T follicular helper cell (primary cell): ENCODE measurements around the gene USP6NL.

ENCODE experiments used
- DNase-seq: peaks from one replicate; pipeline ENCODE4 v3.0.0-alpha.2; 2020; ENCODE audit warnings: low read depth

The USP6NL gene

GRCh38 chr10:11551104-11551503 lies 60.3 kb downstream of the USP6NL start:
- DNase-seq: no peak

- DNase-seq: no peak
Observed at GRCh38 chr10:11548768-11549099, 62.7 kb downstream of the USP6NL start.

GRCh38 chr10:11548065-11548767 lies 63.2 kb downstream of the USP6NL start:
- no peak for DNase-seq

GRCh38 chr10:11546581-11546980 lies 64.9 kb downstream of the USP6NL start:
- DNase-seq: no peak

- no peak for DNase-seq
Observed at GRCh38 chr10:11541296-11541695, 70.2 kb downstream of the USP6NL start.

GRCh38 chr10:11539191-11539868 lies 72.1 kb downstream of the USP6NL start:
- no peak for DNase-seq

- DNase-seq: no peak
Observed at GRCh38 chr10:11538834-11539190, 72.6 kb downstream of the USP6NL start.

GRCh38 chr10:11536228-11536627 lies 75.2 kb downstream of the USP6NL start:
- no peak for DNase-seq

- no peak for DNase-seq
Observed at GRCh38 chr10:11535346-11535959, 76.0 kb downstream of the USP6NL start.

- DNase-seq: no peak
Observed at GRCh38 chr10:11533328-11533781, 78.1 kb downstream of the USP6NL start.

GRCh38 chr10:11532306-11532705 lies 79.1 kb downstream of the USP6NL start:
- no peak for DNase-seq

- DNase-seq: no peak
Observed at GRCh38 chr10:11530806-11531205, 80.6 kb downstream of the USP6NL start.

GRCh38 chr10:11529276-11529903 lies 82.1 kb downstream of the USP6NL start:
- DNase-seq: no peak

- no peak for DNase-seq
Observed at GRCh38 chr10:11528286-11528685, 83.2 kb downstream of the USP6NL start.

GRCh38 chr10:11527691-11528255 lies 83.7 kb downstream of the USP6NL start:
- no peak for DNase-seq

GRCh38 chr10:11527068-11527467 lies 84.4 kb downstream of the USP6NL start:
- no peak for DNase-seq

- DNase-seq: no peak
Observed at GRCh38 chr10:11525503-11525902, 85.9 kb downstream of the USP6NL start.

GRCh38 chr10:11522821-11523245 lies 88.6 kb downstream of the USP6NL start:
- DNase-seq: no peak

- DNase-seq: no peak
Observed at GRCh38 chr10:11521860-11522259, 89.6 kb downstream of the USP6NL start.

GRCh38 chr10:11520892-11521291 lies 90.6 kb downstream of the USP6NL start:
- DNase-seq: no peak

- no peak for DNase-seq
Observed at GRCh38 chr10:11517150-11517549, 94.3 kb downstream of the USP6NL start.

GRCh38 chr10:11516431-11516746 lies 95.1 kb downstream of the USP6NL start:
- no peak for DNase-seq
